ENCODE data around the gene LMO1.

The LMO1 gene

GRCh38 chr11:8224711-8225110, 39.0 kb downstream of the LMO1 start:
- H3K4me3 ChIP-seq (ENCODE audit: low read length) = no peak overlapping the region
- no peak for TF ChIP-seq CTCF (conservative IDR thresholded peaks at IDR 0.05; ENCODE audit: low read length)
- no peak for DNase-seq (ENCODE audit: low read depth)

- TF ChIP-seq CTCF (conservative IDR thresholded peaks at IDR 0.05; ENCODE audit: low read length) = no peak
- no peak for DNase-seq (ENCODE audit: low read depth)
- no peak overlapping the region for H3K4me3 ChIP-seq (ENCODE audit: low read length)
Observed at GRCh38 chr11:8224161-8224591, 39.5 kb downstream of the LMO1 start.

GRCh38 chr11:8223513-8223900, 40.2 kb downstream of the LMO1 start:
- no peak overlapping the region for H3K4me3 ChIP-seq (ENCODE audit: low read length)
- DNase-seq (ENCODE audit: low read depth) = peak; percentile 18
- no peak for TF ChIP-seq CTCF (conservative IDR thresholded peaks at IDR 0.05; ENCODE audit: low read length)

GRCh38 chr11:8222820-8223512, 40.7 kb downstream of the LMO1 start:
- no peak for TF ChIP-seq CTCF (conservative IDR thresholded peaks at IDR 0.05; ENCODE audit: low read length)
- no peak overlapping the region for H3K4me3 ChIP-seq (ENCODE audit: low read length)
- no peak for DNase-seq (ENCODE audit: low read depth)

- no peak for TF ChIP-seq CTCF (conservative IDR thresholded peaks at IDR 0.05; ENCODE audit: low read length)
- DNase-seq (ENCODE audit: low read depth) = no peak
- H3K4me3 ChIP-seq (ENCODE audit: low read length) = no peak overlapping the region
Observed at GRCh38 chr11:8221917-8222495, 41.7 kb downstream of the LMO1 start.

- DNase-seq (ENCODE audit: low read depth) = peak; percentile 5
- no peak for TF ChIP-seq CTCF (conservative IDR thresholded peaks at IDR 0.05; ENCODE audit: low read length)
- H3K4me3 ChIP-seq (ENCODE audit: low read length) = no peak overlapping the region
Observed at GRCh38 chr11:8221046-8221723, 42.5 kb downstream of the LMO1 start.
